Measurements from ENCODE around the gene TAF1.

- no peak for TF ChIP-seq POLR2AphosphoS5 (IDR thresholded peaks at IDR 0.05; ENCODE audit: low read depth, low read length)
- TF ChIP-seq CTCF (IDR thresholded peaks at IDR 0.05): no peak
- no peak for TF ChIP-seq TCF7L2 (IDR thresholded peaks at IDR 0.05; ENCODE audit: low read depth, low read length)
- no peak for TF ChIP-seq REST (IDR thresholded peaks at IDR 0.05; ENCODE audit: insufficient read depth in 1 of 2, low read depth in 2 of 2, low read length in 1 of 2)
- TF ChIP-seq SIN3A (IDR thresholded peaks at IDR 0.05; ENCODE audit: borderline replicate concordance, insufficient read depth, low read depth, low read length): no peak
Observed at GRCh38 chrX:71400710-71401109, 34.6 kb downstream of the TAF1 start.
